Loucy (cell line): ENCODE data around the gene C2orf80.
"Not testable (repeated sequence)": the region's sequence is repeated elsewhere in the genome, so short reads cannot be mapped to it uniquely, and the experiment has no call there.

ENCODE experiments used
- H2AFZ ChIP-seq: fragments of 200-600 bp; sonication (generic); 2 replicates; pipeline ENCODE4 v1.6.0; 2016; ENCODE audit warnings: antibody characterized with exemption, mild to moderate bottlenecking, low read length, moderate library complexity
- H3F3A ChIP-seq: fragments of 200-600 bp; 2 replicates; pipeline ENCODE4 v1.6.0; 2016; ENCODE audit warnings: antibody characterized with exemption, low read depth, mild to moderate bottlenecking
- H3K27me3 ChIP-seq: fragments of 200-600 bp; sonication (generic); 2 replicates; pipeline ENCODE4 v1.6.1; 2014; ENCODE audit warnings: low read length, mild to moderate bottlenecking; ENCODE audit not compliant: insufficient read depth, poor library complexity, severe bottlenecking
- H3K36me3 ChIP-seq: fragments of 200-600 bp; sonication (generic); 2 replicates; pipeline ENCODE4 v1.6.1; 2016; ENCODE audit warnings: low read length; ENCODE audit not compliant: insufficient read depth
- H3K4me1 ChIP-seq: fragments of 200-600 bp; sonication (generic); 2 replicates; pipeline ENCODE4 v1.5.1; 2014; ENCODE audit warnings: low read length, mild to moderate bottlenecking; ENCODE audit not compliant: insufficient read depth, poor library complexity, severe bottlenecking
- H3K4me2 ChIP-seq: fragments of 200-600 bp; sonication (generic); 2 replicates; pipeline ENCODE4 v1.6.0; 2014; ENCODE audit warnings: antibody characterized with exemption, low read length, low read depth, mild to moderate bottlenecking; ENCODE audit not compliant: poor library complexity, severe bottlenecking
- H3K4me3 ChIP-seq: fragments of 200-600 bp; sonication (generic); 2 replicates; pipeline ENCODE4 v1.5.1; 2014; ENCODE audit warnings: low read length, mild to moderate bottlenecking, mixed read lengths; ENCODE audit not compliant: poor library complexity, severe bottlenecking
- H3K79me2 ChIP-seq: fragments of 200-600 bp; sonication (generic); 2 replicates; pipeline ENCODE4 v1.6.1; 2014; ENCODE audit warnings: low read length; ENCODE audit not compliant: insufficient read depth
- H3K9ac ChIP-seq: fragments of 200-600 bp; sonication (generic); 2 replicates; pipeline ENCODE4 v1.6.0; 2014; ENCODE audit warnings: mild to moderate bottlenecking, low read depth, low read length, moderate library complexity; ENCODE audit not compliant: poor library complexity, severe bottlenecking
- H3K9me2 ChIP-seq: fragments of 200-600 bp; sonication (generic); replicated peaks from 2 replicates; pipeline ENCODE4 v1.6.1; 2016; ENCODE audit warnings: low read depth, low read length, mixed read lengths
- H3K9me3 ChIP-seq: fragments of 200-600 bp; sonication (generic); 2 replicates; pipeline ENCODE4 v1.6.1; 2014; ENCODE audit warnings: mild to moderate bottlenecking, antibody characterized with exemption, low read length, low read depth; ENCODE audit not compliant: insufficient read depth
- H4K20me1 ChIP-seq: fragments of 200-600 bp; sonication (generic); 2 replicates; pipeline ENCODE4 v1.6.0; 2014; ENCODE audit warnings: antibody characterized with exemption, low read length, mild to moderate bottlenecking; ENCODE audit not compliant: insufficient read depth, poor library complexity, severe bottlenecking
- CTCF ChIP-seq: fragments of 200-600 bp; sonication (generic); conservative IDR thresholded peaks from 2 replicates; pipeline ENCODE4 v1.5.1; 2014; ENCODE audit warnings: mild to moderate bottlenecking, antibody characterized with exemption, low read length
- EZH2phosphoT487 ChIP-seq: fragments of 200-600 bp; IDR thresholded peaks from 2 replicates; pipeline ENCODE4 v1.6.1; 2018; ENCODE audit warnings: antibody characterized with exemption, mild to moderate bottlenecking, moderate library complexity, borderline replicate concordance

C2orf80 gene

GRCh38 chr2:208222351-208222750, 32.5 kb upstream of the C2orf80 start:
- H3K4me3 ChIP-seq = no peak overlapping the region
- no peak for TF ChIP-seq CTCF
- TF ChIP-seq EZH2phosphoT487 = no peak
- no peak overlapping the region for H2AFZ ChIP-seq

GRCh38 chr2:208221873-208222272, 32.0 kb upstream of the C2orf80 start:
- H4K20me1 ChIP-seq, H3K4me3 ChIP-seq, H3K79me2 ChIP-seq, H3K9me3 ChIP-seq, H3K4me2 ChIP-seq, H3K36me3 ChIP-seq, H3F3A ChIP-seq, H3K27me3 ChIP-seq, H2AFZ ChIP-seq, H3K9me2 ChIP-seq, H3K9ac ChIP-seq, H3K4me1 ChIP-seq: not testable (repeated sequence)

More at GRCh38 chr2:208222351-208222750, 32.5 kb upstream of the C2orf80 start:
- Histone ChIP-seq H3K9ac (no peak overlapping the region), H3K27me3 (no peaks in the 10 kb centered on the region), H3K4me1 (no peaks in the 10 kb centered on the region), H3K4me2 (no peak overlapping the region), H3K79me2 (no peaks in the 10 kb centered on the region), H3K36me3 (no peaks in the 10 kb centered on the region), H3K9me2 (no peaks in the 10 kb centered on the region), H3K9me3 (no peaks in the 10 kb centered on the region), H4K20me1 (no peaks in the 10 kb centered on the region), H3F3A (no peaks in the 10 kb centered on the region)

- TF ChIP-seq EZH2phosphoT487 = no peak
- no peak for TF ChIP-seq CTCF
- H3K27me3 ChIP-seq = no peaks in the 10 kb centered on the region
- H3K9me2 ChIP-seq = no peaks in the 10 kb centered on the region
- no peaks in the 10 kb centered on the region for H3K4me1 ChIP-seq
- H3K4me3 ChIP-seq = no peak overlapping the region
- no peaks in the 10 kb centered on the region for H3K36me3 ChIP-seq
- no peak overlapping the region for H3K9ac ChIP-seq
- no peaks in the 10 kb centered on the region for H3K9me3 ChIP-seq
- 0 out of 2 replicates have a peak overlapping the region, but pooled peaks have one; percentile 76 for H2AFZ ChIP-seq
- no peak overlapping the region for H3K4me2 ChIP-seq
- H3K79me2 ChIP-seq = no peaks in the 10 kb centered on the region
- H4K20me1 ChIP-seq = no peaks in the 10 kb centered on the region
- no peaks in the 10 kb centered on the region for H3F3A ChIP-seq
Observed at GRCh38 chr2:208210688-208211451, 21.0 kb upstream of the C2orf80 start.
